ENCODE data around the gene AANAT.

Gene AANAT

GRCh38 chr17:76491271-76492122 is 24.1 kb downstream of the AANAT start:
- DNase-seq: no peak

- DNase-seq: peak in 2 of 3 experiments; percentile 52 to 58
Observed at GRCh38 chr17:76492123-76492988, 25.0 kb downstream of the AANAT start.

- DNase-seq: peak in 2 of 3 experiments; percentile 52 to 63
Observed at GRCh38 chr17:76492989-76493501, 25.6 kb downstream of the AANAT start.

- no peak for DNase-seq
Observed at GRCh38 chr17:76493505-76494167, 26.2 kb downstream of the AANAT start.

GRCh38 chr17:76495663-76496400 is 28.4 kb downstream of the AANAT start:
- peak in 1 of 3 experiments; percentile 13 for DNase-seq

GRCh38 chr17:76496464-76496863 is 29.1 kb downstream of the AANAT start:
- DNase-seq: no peak

GRCh38 chr17:76497699-76497978 is 30.2 kb downstream of the AANAT start:
- DNase-seq: no peak

- peak; percentile 68 to 83 (median 69) for DNase-seq
Observed at GRCh38 chr17:76497979-76498875, 30.8 kb downstream of the AANAT start.

GRCh38 chr17:76498876-76499251 is 31.5 kb downstream of the AANAT start:
- no peak for DNase-seq

- no peak for DNase-seq
Observed at GRCh38 chr17:76499267-76499667, 31.9 kb downstream of the AANAT start.

GRCh38 chr17:76500074-76500746 is 32.8 kb downstream of the AANAT start:
- no peak for DNase-seq

- DNase-seq: no peak
Observed at GRCh38 chr17:76500747-76501017, 33.3 kb downstream of the AANAT start.

GRCh38 chr17:76501018-76501826 is 33.8 kb downstream of the AANAT start, which contains the start of gene RHBDF2:
Gene RHBDF2, minus strand, starts transcription at chr17:76501423. Its CDS starts 19,899 bp downstream, at chr17:76481524.
- DNase-seq: peak; percentile 78 to 85 (median 84)

- no peak for DNase-seq
Observed at GRCh38 chr17:76501827-76502307, 34.5 kb downstream of the AANAT start.

GRCh38 chr17:76502341-76503211 is 35.2 kb downstream of the AANAT start:
- no peak for DNase-seq

GRCh38 chr17:76504117-76504516 is 36.7 kb downstream of the AANAT start:
- DNase-seq: no peak

- peak; percentile 65 to 84 (median 78) for DNase-seq
Observed at GRCh38 chr17:76506408-76507345, 39.3 kb downstream of the AANAT start.

Data from NCI-H1417 (cell line).